ENCODE data around the gene PRR7.
"Not testable (repeated sequence)": the region's sequence is repeated elsewhere in the genome, so short reads cannot be mapped to it uniquely, and the experiment has no call there.

Gene PRR7, protein sequence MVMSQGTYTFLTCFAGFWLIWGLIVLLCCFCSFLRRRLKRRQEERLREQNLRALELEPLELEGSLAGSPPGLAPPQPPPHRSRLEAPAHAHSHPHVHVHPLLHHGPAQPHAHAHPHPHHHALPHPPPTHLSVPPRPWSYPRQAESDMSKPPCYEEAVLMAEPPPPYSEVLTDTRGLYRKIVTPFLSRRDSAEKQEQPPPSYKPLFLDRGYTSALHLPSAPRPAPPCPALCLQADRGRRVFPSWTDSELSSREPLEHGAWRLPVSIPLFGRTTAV

DNA sequence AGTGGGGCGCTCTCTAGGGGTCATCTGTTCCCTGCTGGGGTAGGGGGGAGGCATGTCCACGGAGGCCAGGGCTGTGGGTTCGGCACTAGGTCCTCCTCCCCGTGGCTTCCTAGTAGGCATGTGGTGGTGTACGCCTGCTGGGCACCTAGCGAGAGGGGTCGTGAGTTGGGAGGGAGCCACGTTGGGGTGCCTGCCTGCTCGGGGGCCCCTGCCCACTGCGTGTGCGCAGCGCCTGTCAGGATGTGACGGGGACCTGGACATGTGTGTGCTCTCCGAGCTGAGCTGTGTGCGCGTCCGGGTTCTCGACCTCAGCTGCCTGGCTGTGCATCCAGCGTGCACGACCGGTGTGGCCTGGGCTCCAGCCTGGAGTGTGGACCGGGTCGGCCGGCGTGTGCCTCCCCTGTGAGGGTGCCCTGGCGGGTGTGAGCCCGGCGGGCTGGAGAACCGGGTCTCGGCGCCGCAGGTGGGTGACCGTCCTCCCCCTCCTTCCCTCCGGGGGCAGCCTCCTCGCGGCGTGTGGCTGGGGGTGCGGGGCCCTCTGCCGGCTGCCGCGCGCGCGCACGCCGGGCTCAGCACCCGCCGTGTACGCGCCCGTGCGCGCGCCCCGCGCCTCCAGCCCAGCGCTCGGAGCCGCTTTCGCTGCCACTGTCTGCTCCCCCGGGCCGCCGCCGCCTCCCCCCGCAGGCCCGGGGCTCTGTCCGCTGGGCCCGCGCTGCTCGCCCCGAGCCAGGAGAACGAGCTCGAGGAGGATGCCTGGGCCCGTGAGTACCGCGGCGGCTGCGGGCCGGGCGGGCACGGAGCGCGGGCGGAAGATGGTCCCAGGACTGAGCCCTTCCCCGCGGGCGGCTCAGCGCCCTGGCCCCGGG lies at the start of gene PRR7:
TSS of gene PRR7 (plus strand) at position 615 of the 866 bp plus-strand sequence. CDS start 8,254 bp downstream, outside the sequence.
- peak; percentile 91 for DNase-seq

DNA sequence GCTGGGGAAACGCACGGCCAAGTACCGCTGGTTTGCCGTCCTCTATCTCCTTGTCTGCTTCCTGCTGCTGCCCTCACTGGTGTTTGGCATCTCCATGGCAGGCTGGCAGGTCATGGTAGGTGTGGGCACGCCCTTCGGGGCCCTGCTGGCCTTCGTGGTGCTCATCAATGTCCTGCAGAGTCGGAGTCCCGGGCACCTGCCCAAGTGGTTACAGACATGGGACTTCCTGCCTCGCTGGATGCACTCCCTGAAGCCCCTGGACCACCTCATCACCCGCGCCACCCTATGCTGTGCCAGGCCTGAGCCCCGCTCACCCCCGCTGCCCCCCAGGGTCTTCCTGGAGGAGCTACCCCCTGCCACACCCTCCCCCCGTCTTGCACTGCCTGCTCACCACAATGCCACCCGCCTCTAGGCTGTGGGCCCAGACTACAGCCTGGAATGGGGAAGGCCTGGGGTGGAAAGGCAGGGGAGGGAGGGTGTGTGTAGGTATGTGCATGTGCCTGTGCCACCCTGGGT lies 48.7 kb upstream of the PRR7 start:
- DNase-seq: no peak

DNA sequence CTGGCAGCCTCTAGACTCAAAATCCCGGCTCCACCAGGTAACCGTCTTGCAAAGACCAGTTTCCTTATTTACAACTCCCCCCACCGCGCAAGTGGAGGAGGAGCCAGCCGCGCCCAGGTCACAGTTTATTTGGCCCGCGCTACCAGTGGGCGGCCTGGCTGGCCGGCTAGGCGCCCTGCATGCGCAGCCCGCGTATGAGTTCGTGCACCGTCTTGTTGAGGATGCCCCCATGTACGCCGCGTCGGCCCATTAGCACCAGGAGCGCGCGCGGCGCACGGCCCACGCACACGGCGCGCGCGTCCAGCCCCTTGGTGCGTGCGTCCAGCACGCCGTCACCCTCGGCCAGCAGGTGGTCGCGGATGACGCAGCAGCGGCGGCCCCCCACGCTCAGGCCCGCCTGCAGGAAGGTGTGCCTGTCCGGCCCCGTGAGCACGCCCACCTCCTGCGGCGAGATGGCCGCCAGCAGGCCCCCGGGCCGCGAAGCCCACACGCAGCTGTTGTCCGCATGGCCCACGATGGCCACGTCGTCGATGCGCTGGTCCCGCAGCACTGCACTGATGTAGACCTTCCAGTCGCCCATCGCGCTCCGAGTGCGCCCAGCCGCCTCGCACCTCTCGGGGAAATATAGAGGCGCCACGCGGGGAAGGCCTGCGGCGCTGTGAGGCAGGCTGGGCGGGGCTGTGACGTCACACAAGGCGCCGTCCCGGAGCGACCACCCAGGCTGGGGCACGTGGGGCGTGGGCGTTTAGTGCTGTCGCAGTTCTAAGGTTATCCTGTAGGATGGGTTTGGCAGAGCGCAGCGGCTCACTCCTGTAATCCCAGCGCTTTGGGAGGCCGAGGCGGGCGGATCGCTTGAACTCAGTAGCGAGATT lies 46.4 kb upstream of the PRR7 start, which contains the start of gene PFN3:
TSS of gene PFN3 (minus strand) at position 665 of the 872 bp plus-strand sequence. CDS start at position 580, 85 bp downstream.
- DNase-seq: peak; percentile 77

DNA sequence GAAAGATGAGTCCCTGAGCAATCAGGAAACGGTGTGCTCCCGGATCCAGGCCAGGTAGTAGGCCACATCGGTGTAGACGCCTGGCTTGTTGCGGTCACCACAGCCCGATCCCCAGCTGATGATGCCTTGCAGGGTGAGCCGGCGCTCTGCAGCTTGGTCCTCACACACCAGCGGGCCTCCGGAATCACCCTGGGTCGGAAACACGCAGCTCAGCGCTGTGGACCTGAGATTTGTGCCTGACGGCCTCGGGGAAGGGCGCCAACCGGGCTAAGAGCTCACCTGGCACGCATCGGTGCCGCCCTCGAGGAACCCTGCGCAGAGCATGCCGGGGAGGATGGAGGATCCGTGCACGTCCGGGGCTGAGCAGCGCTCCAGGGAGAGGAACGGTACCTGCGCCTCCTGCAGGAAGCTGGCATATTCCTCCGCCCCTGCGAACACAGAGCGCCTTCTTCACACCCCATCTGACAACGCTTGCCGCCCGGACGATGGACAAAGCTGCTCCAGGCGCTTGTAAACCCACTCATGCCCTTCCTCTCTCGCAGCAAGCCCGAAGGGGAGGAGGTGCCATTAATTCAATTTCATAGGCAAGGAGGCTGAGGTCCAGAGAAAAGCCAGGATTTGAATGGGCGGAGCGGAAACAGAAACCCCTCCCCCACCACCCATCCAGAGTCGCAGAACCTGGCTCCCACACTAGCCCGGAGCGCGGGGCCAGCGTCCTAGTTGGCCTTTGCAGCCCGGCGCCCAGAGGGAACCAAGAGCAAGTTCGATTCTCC lies 44.2 kb upstream of the PRR7 start:
- peak; percentile 82 for DNase-seq

DNA sequence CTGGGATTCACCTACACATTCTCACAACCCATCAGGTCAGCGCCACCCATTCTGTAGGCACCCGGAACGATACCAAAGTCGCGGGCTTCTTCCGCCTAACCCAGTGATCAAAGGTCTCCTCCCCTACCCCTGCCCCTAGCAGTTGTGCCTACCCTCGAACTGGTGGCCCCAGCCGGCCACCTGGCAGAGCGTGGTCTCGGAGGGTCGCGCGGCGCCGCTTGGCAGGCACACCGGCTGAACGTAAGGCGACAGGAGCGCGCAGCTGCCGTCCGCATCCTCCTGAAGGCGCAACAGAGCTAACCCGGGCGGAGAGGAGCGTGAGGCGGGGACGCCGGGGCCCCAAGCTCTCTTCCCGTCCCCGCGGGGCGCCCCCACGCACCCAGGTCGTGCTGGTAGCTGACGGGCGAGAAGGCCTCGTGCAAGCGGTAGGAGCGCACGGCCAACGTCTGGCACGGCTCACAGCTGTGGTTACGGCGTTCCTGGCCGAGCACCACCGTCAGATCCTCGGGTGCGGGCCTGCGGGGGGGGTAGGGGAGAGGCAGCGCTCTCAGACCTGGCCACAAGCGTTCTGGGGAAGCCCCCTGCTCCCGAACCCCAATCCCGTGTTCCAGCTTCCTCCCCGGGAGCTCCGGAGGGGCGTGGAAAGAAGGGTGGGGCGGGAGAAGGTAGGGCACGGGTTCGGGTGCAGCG lies 43.4 kb upstream of the PRR7 start:
- no peak for DNase-seq

DNA sequence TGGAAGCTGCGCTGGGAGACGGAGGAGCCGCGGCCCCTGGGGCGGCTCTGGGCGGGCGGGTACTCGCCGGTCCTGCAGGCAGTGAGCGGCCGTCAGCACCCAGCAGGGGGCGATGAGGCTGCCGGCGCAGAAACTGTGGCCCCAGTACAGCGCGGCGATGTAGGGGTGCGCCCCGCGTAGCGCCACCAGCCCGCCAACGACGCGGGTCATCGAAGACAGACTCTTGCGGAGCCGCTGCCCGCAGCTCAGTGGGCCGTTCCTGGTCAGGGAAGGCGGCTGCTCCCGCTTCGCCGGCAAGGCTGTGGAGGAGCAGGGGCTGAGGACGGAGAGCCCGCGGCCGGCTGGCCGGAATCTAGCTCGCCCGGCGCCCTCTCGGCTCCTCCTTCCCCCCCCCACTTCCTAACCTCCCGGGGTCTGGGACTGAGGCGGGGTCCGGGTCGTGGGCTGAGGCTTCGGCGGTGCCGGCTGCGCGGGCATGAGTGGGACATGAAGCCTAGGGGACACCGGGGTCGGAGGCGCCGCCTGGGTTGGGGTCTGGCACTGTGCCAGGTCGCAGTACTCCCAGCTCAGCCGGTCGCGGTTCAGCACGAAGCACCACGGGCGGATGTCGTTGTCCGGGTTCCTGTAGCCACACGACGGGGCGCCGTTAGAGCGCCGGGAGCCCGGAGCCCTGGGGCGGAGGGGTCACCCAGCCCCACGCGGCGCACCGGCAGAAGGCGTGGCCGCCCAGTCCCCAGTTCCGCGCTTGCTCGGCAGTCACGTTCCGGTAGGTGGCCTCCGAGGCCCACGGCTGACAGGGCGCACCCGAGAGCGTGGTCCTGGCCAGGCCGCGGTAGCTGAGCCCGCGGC lies 42.6 kb upstream of the PRR7 start:
- DNase-seq: peak; percentile 89

DNA sequence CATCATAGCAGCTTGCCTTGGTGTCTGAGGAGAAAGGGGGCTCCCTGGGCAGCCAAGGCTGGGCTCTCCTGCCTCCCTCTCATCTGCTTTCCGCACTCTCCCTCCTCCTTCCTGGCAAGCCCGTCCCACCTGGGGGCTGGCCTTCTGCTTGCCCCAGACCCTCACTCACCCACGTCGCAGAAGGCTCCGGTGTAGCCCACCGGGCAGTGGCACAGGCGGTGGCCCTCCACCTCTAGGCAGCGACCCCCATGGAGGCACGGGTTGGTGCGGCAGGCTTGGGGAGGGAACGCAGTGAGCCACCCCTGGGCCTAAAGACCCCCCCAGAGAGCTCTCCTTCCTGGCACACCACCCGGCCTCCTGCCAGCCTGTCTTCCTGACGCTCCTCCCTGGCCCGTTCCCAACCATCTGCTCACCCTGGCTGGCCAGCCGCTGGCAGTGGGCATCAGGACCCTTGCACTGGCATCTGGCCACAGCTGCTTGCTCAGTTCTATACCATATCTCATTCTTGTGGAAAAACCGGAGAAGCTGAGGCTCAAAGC lies 41.9 kb upstream of the PRR7 start:
- DNase-seq: no peak

DNA sequence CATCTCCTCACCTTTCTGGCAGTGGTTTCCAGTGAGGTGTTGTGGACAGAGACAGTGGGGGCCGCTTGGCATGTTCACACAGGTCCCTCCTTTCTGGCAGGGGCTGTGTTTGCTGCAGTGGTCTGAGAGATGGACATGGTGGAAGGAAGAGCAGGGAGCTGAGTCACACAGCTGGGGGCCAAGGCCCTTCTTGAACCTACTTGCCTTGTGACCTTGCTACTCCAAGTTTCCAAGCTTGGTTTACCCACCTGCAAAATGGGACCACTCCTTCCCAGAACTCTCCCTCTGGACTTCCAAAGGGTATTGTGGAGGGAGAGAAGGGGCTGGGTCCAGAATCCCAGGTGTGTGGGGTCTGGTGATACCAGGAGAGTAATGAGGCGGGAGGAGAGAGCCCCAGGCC lies 41.3 kb upstream of the PRR7 start:
- no peak for DNase-seq

DNA sequence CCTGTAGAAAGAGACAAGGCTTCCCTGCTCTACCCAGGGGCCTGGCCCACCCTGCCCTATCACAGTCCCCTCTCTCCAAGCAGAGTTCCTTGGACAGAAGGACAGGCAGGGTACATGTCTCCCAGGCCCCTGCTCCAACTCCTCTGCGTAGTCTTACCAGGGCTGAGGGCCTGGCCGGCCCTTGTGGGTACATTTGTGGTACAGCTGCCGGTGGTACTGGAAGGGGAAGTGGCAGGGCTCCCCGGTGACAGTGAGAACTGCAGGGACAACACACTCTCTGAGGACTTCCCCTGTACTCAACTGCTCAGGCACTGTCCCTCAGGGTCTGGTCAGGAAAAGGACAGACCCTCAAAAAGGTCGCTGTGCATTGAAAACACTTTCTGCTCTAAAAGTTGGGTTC lies 40.8 kb upstream of the PRR7 start:
- no peak for DNase-seq

DNA sequence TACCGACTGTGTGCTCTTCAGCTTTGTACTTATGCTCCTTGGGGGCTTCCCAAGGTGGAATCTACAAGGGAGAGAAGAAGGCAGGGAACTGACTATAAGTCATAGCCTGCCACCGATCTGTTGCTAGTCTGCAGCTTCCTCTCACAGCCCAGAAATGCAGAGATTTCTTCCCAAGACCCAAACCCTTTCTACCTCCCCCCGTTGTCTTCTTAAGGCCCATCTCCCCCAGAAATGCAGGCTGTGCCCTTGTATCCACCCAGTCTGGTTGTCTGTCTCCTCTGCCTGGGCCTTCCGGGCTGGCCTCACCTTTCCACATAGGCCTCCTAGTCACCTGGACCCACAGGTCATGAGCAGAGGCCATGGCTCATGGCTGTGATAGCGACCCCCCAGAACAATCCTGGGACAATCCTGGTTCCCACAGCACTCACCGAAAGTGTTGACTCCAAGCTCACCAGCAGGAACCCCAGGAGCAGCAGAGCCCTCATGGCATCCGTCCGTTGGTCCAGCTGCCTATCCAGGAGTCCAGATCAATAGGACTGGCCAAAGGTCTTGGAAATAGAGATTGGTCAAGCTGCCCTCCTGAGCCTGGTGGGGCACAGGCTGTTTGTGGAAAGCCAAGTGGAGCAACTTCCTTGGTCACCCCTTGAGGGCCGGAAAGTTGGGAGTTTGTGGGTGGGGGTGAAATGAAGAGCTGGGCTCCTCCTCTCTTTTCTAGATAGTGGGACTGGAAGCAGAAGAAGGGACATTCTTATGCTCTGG lies 37.4 kb upstream of the PRR7 start, which contains the start of gene F12:
TSS of gene F12 (minus strand) at position 522 of the 759 bp plus-strand sequence. CDS start at position 485, 37 bp downstream.
- DNase-seq: no peak

DNA sequence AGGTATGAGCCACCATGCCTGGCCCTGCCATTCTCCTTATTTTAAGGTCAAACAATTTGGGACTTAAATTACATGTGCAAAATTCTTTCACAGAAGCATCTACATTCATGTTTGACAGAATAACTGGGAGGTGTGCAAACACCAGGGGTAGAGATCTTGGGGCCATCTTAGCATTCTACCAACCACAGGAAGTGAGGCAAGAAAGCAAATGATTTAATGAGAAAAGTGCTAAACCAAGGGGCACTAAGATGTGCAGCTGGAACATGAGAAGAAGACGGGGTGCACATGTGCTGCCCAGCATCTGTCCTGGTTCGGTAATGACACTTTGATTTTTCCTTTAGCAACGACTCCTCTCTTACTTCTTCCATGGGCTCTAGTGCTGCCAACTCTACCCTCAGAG lies 36.0 kb upstream of the PRR7 start:
- DNase-seq: no peak

DNA sequence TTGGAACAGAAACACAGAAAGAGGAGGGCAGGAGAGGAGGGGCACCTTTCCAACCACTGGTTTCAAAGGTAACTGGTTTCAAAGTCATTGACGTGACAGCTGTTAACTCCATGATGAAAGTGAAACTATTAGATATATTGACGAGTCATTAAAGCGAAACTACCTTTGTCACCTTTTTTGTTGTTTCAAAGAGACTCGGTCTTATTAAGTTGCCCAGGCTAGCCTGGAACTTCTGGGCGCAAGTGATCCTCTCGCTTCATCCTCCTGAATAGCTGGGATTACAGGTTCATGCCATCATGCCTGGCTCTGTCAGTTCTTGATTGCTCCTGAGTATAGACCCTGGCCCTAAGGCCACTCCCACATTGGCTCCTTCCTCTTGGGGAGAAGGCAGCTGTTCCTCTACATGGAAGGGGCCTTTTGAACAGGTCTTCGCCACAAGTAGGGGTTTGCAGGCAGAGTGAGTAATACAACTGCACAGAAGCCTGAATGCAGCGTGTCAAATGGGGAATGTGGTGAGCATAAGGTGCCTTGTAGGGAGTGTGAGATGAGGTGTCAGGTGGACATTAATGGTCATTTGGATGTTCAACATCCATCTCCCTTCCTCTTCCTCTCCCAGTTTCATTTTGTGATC lies 33.9 kb upstream of the PRR7 start:
- no peak for DNase-seq

DNA sequence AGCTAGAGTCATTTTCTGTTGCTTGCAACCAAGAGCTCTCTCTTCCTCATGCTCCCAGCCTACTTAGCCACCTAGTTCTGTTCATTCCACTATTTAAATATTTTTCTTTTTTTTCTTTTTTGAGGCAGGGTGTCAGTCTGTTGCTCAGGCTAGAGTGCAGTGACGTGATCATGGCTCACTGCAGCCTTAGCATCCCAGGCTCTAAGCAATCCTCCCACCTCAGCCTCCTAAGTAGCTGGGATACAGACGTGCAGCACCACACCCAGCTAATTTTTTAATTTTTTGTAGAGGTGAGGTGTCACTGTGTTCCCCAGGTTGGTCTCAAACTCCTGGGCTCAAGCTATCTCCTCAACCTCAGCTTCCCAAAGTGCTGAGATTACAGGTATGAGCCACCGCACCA lies 32.1 kb upstream of the PRR7 start:
- no peak for DNase-seq

DNA sequence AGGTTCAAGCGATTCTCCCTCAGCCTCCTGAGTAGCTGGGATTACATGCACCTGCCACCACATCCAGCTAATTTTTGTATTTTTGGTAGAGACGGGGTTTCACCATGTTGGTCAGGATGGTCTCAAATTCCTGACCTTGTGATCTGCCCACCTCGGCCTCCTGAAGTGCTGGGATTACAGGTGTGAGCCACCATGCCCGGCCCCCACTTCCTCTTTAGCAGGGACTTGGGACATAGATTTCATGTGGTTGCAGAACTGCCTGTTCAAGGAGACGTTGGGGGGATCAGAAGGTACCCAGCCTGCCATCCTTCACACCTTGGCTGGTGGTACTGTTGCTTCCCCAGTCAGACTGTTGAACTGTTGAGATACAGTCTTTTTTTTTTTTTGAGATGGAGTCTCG lies 29.5 kb upstream of the PRR7 start:
- DNase-seq: not testable (repeated sequence)

DNA sequence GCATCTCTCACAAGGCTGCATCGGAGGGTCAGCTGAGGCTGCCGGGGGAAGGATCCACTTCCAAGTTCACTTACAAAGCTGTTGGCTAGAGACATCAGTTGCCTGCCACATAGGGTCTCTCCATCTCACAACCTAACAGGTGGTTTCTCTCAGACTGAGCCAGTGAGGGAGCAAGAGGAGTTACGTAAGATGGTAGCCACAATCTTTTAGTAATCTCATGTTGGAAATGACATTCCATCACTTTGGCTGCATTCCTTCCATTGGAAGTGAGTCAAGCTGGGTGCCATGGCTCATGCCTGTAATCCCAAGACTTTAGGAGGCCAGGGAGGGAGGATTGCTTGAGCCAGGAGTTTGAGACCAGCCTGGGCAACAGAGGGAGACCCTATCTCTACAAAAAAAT lies 27.6 kb upstream of the PRR7 start:
- no peak for DNase-seq

DNA sequence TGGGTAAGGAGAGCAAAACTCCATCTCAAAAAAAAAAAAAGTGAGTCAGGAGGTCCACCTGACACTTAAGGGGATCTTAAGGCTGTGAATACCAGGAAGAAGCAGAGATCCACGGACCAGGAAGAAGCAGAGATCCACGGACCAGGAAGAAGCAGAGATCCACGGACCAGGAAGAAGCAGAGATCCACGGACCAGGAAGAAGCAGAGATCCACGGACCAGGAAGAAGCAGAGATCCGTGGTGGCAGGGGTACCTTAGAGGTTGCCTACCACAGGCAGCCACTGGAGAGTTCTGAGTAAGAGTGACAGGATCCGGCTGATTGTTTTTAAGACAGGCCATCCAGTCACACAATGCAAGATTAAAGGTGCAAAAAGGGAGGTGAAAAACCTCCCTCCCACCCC lies 26.1 kb upstream of the PRR7 start:
- not testable (repeated sequence) for DNase-seq

DNA sequence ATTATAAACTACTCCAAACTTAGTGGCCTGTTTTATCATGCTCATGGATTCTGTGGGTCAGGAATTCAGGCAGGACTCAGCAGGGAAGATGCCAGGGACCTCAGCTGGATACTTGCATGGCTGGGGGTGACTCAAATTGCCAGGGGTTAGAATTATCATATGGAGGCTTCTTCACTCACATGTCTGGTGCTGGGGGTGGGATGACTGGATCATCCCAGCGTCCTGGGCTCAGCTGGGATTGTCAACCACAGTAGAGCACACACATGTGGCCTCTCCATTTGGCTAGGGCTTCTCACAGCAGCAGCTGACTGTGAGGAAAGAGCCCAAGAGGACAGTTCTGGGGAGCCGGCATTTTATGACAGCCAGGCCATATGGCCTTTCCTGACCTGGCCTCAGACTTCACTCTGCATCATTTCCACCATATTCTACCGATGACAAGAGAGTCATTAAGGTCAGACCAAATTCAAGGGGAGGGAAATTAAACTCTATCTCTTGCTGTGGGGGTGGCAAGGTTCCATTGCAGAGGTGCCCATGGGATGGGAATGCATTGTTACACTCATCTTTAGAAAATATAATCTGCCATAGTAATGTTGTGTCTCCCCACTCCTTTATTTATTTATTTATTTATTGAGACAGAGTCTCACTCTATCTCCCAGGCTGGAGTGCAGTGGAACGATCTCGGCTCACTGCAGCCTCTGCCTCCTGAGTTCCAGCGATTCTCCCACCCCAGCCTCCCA lies 25.4 kb upstream of the PRR7 start:
- no peak for DNase-seq

DNA sequence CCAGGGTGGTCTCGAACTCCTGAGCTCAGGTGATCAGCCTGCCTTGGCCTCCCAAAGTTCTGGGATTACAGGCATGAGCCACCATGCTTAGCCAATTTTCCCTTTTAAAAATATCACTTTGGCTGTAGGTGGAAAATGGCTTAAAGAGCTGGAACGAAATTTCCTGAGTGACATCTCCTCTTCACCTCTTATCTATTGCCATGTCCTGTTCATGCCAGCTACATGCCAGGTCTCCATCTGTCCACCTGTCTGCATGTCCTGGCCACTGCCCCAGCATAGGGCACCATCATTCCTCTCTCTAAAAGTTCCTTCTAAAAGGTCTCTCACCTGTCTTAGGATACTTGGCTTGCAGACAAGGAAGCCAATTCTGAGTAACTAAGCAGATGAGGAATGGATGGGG lies 22.9 kb upstream of the PRR7 start:
- no peak for DNase-seq

All from retina (tissue), 1 donor.